Ovary (tissue), 3 donors: ENCODE data around the gene HSDL1.

Experiments used
- EP300 ChIP-seq: sonication (generic); formaldehyde crosslinking; IDR thresholded peaks from one replicate; pipeline ENCODE4 v1.6.1; 2017; ENCODE audit warnings: antibody characterized with exemption
- POLR2A ChIP-seq: fragments of 450-650 bp; IDR thresholded peaks from one replicate; pipeline ENCODE4 v1.6.1; 2017; ENCODE audit warnings: antibody characterized with exemption, mild to moderate bottlenecking, moderate library complexity
- TF ChIP-seq, protein P1 (sequence below), 3 donors: fragments of 450-650 bp in 2 of 3; fragments of 200-600 bp in 1 of 3; IDR thresholded peaks; one replicate each; pipeline versions ENCODE4 v1.5.1 to v1.8.0; 2016 to 2022; ENCODE audit warnings: antibody characterized with exemption in 3 of 3, mild to moderate bottlenecking in 1 of 3
- donor health status: DM: no; HTN: no; CAD: no.

DNA sequence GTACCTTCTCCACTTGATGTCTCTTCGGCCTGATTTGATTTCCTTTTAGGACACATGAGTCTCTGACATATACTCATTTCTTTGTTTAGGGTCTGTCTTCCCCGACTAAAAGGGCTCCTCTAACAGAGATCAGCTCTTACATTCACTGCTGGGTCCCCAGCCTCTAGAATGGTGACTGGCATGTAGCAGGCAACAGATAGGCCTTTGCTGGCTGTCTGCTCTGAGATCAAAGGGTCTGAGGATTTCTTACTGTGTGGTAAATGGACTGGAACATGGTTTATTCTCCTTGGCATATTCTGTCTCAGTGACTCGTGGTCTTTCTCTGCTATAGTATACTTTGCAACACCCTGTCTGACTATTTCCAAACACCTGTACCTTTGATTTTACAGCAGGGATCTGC lies 16.8 kb upstream of the HSDL1 start:
- no peak for TF ChIP-seq POLR2A
- TF ChIP-seq, protein P1, sequence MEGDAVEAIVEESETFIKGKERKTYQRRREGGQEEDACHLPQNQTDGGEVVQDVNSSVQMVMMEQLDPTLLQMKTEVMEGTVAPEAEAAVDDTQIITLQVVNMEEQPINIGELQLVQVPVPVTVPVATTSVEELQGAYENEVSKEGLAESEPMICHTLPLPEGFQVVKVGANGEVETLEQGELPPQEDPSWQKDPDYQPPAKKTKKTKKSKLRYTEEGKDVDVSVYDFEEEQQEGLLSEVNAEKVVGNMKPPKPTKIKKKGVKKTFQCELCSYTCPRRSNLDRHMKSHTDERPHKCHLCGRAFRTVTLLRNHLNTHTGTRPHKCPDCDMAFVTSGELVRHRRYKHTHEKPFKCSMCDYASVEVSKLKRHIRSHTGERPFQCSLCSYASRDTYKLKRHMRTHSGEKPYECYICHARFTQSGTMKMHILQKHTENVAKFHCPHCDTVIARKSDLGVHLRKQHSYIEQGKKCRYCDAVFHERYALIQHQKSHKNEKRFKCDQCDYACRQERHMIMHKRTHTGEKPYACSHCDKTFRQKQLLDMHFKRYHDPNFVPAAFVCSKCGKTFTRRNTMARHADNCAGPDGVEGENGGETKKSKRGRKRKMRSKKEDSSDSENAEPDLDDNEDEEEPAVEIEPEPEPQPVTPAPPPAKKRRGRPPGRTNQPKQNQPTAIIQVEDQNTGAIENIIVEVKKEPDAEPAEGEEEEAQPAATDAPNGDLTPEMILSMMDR (IDR thresholded peaks at IDR 0.05) = no peak
- no peak for TF ChIP-seq EP300
